Liver (tissue), 3 donors: ENCODE measurements around the gene LCP2.

Experiments
- EGR1 ChIP-seq, 2 donors: IDR thresholded peaks; 2 replicates each; pipeline ENCODE4 v1.6.1; 2016 to 2018; ENCODE audit warnings: antibody characterized with exemption in 2 of 2, low read depth in 2 of 2
- GABPA ChIP-seq, 2 donors: IDR thresholded peaks in 1 of 2; conservative IDR thresholded peaks in 1 of 2; 2 replicates each; pipeline ENCODE4 v1.6.1; 2016; ENCODE audit warnings: antibody characterized with exemption in 2 of 2, mild to moderate bottlenecking in 1 of 2, moderate library complexity in 1 of 2
- JUND ChIP-seq, 2 donors: IDR thresholded peaks; 2 replicates each; pipeline ENCODE4 v1.6.1; 2016; ENCODE audit warnings: antibody characterized with exemption in 2 of 2
- SP1 ChIP-seq: IDR thresholded peaks from 2 replicates; pipeline ENCODE4 v1.6.1; 2018; ENCODE audit warnings: antibody characterized with exemption, mild to moderate bottlenecking
- TF ChIP-seq, protein P1 (sequence below): fragments of 150-350 bp; IDR thresholded peaks from 2 replicates; pipeline ENCODE4 v1.5.1; 2017; ENCODE audit warnings: improper control_type of control experiment, low read depth, low read length; ENCODE audit not compliant: missing input control
- TF ChIP-seq, protein P2 (sequence below): IDR thresholded peaks from 2 replicates; pipeline ENCODE4 v1.6.1; 2016; ENCODE audit warnings: antibody characterized with exemption, mild to moderate bottlenecking
- TF ChIP-seq, protein P3 (sequence below): IDR thresholded peaks from 2 replicates; pipeline ENCODE4 v1.6.1; 2016; ENCODE audit warnings: antibody characterized with exemption
- donor health status: healthy.
- donor health status: healthy.

DNA sequence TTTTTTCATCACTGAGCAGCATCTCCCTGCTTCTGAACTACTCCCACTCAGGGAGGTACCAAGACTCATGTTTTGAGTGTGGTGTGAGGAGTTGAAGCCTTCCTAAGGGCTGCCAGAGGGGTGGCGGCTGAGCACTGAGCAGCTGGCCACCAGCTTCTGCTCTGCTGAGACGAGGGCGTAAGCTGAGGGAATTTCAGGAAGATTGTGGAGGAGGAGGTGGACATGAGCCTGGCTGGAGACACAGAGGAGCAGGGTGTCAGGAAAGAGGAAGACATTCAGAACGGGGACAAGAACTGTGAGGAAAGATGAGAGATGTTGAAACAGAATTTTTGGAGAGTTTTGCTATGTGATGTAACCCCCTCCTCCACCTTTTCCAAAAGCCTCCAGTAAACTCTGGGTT, 7.8 kb downstream of the LCP2 start:
- no peak for TF ChIP-seq EGR1 (IDR thresholded peaks at IDR 0.05; ENCODE audit: low read depth in 2 of 2)
- TF ChIP-seq, protein P1, sequence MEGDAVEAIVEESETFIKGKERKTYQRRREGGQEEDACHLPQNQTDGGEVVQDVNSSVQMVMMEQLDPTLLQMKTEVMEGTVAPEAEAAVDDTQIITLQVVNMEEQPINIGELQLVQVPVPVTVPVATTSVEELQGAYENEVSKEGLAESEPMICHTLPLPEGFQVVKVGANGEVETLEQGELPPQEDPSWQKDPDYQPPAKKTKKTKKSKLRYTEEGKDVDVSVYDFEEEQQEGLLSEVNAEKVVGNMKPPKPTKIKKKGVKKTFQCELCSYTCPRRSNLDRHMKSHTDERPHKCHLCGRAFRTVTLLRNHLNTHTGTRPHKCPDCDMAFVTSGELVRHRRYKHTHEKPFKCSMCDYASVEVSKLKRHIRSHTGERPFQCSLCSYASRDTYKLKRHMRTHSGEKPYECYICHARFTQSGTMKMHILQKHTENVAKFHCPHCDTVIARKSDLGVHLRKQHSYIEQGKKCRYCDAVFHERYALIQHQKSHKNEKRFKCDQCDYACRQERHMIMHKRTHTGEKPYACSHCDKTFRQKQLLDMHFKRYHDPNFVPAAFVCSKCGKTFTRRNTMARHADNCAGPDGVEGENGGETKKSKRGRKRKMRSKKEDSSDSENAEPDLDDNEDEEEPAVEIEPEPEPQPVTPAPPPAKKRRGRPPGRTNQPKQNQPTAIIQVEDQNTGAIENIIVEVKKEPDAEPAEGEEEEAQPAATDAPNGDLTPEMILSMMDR: no peak
- TF ChIP-seq GABPA (IDR thresholded peaks at IDR 0.05 in 1 of 2, conservative IDR thresholded peaks at IDR 0.05 in 1 of 2): no peak
- TF ChIP-seq SP1: no peak
- TF ChIP-seq, protein P2, sequence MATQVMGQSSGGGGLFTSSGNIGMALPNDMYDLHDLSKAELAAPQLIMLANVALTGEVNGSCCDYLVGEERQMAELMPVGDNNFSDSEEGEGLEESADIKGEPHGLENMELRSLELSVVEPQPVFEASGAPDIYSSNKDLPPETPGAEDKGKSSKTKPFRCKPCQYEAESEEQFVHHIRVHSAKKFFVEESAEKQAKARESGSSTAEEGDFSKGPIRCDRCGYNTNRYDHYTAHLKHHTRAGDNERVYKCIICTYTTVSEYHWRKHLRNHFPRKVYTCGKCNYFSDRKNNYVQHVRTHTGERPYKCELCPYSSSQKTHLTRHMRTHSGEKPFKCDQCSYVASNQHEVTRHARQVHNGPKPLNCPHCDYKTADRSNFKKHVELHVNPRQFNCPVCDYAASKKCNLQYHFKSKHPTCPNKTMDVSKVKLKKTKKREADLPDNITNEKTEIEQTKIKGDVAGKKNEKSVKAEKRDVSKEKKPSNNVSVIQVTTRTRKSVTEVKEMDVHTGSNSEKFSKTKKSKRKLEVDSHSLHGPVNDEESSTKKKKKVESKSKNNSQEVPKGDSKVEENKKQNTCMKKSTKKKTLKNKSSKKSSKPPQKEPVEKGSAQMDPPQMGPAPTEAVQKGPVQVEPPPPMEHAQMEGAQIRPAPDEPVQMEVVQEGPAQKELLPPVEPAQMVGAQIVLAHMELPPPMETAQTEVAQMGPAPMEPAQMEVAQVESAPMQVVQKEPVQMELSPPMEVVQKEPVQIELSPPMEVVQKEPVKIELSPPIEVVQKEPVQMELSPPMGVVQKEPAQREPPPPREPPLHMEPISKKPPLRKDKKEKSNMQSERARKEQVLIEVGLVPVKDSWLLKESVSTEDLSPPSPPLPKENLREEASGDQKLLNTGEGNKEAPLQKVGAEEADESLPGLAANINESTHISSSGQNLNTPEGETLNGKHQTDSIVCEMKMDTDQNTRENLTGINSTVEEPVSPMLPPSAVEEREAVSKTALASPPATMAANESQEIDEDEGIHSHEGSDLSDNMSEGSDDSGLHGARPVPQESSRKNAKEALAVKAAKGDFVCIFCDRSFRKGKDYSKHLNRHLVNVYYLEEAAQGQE: no peak
- TF ChIP-seq, protein P3, sequence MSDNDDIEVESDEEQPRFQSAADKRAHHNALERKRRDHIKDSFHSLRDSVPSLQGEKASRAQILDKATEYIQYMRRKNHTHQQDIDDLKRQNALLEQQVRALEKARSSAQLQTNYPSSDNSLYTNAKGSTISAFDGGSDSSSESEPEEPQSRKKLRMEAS: no peak
- no peak for TF ChIP-seq JUND (IDR thresholded peaks at IDR 0.05)
